HG02981 (cell line): ENCODE data around the gene OPA3.

ENCODE experiments used
- ATAC-seq: cut with Tn5 transposase; IDR thresholded peaks from one replicate; pipeline ENCODE4 v1.9.1; 2021; ENCODE audit warnings: mild to moderate bottlenecking, moderate library complexity; ENCODE audit not compliant: unreplicated experiment

The OPA3 gene

GRCh38 chr19:45598267-45599001 is 13.8 kb upstream of the OPA3 start:
- ATAC-seq, result no peak

- no peak for ATAC-seq
Measured at GRCh38 chr19:45597425-45598111, 13.0 kb upstream of the OPA3 start.

GRCh38 chr19:45595814-45596213 is 11.2 kb upstream of the OPA3 start:
- ATAC-seq, result no peak

- ATAC-seq, result no peak
Measured at GRCh38 chr19:45593520-45593919, 8.9 kb upstream of the OPA3 start.

GRCh38 chr19:45592366-45592765 is 7.8 kb upstream of the OPA3 start:
- no peak for ATAC-seq

- ATAC-seq, result no peak
Measured at GRCh38 chr19:45591638-45592005, 7.0 kb upstream of the OPA3 start.

GRCh38 chr19:45591004-45591637 is 6.5 kb upstream of the OPA3 start:
- ATAC-seq, result no peak

- ATAC-seq, result no peak
Measured at GRCh38 chr19:45590300-45591003, 5.8 kb upstream of the OPA3 start.

GRCh38 chr19:45589768-45590167 is 5.2 kb upstream of the OPA3 start:
- ATAC-seq, result no peak

- ATAC-seq, result no peak
Measured at GRCh38 chr19:45587873-45588272, 3.3 kb upstream of the OPA3 start.

- no peak for ATAC-seq
Measured at GRCh38 chr19:45585158-45585577, 566 bp upstream of the OPA3 start.

- no peak for ATAC-seq
Measured at GRCh38 chr19:45581576-45581975, 3.0 kb downstream of the OPA3 start.

GRCh38 chr19:45578861-45579260 is 5.7 kb downstream of the OPA3 start:
- ATAC-seq, result no peak

- ATAC-seq, result no peak
Measured at GRCh38 chr19:45577111-45577905, 7.3 kb downstream of the OPA3 start.

GRCh38 chr19:45576682-45577081 is 7.9 kb downstream of the OPA3 start:
- ATAC-seq, result no peak

GRCh38 chr19:45575216-45575615 is 9.4 kb downstream of the OPA3 start:
- no peak for ATAC-seq

GRCh38 chr19:45574526-45574925 is 10.1 kb downstream of the OPA3 start:
- ATAC-seq, result no peak

GRCh38 chr19:45571457-45572220 is 13.0 kb downstream of the OPA3 start:
- no peak for ATAC-seq

- no peak for ATAC-seq
Measured at GRCh38 chr19:45569619-45570421, 14.8 kb downstream of the OPA3 start.
